K562 treated with DMSO at 1 percent for 48 hours (cell line): ENCODE data around the gene PIK3CD. TPM values are rescaled to one million over a fixed set of nuclear protein-coding genes. Genes with fewer than 3 reads are reported as not detected.

Source experiments
- total RNA-seq: library from RNA; unstranded; fragments of 300-600 nt; gene quantifications from 2 replicates; pipeline ENCODE4 v1.2.3, GENCODE V29; 2022; ENCODE audit warnings: low replicate concordance; ENCODE audit errors: extremely low read depth

The PIK3CD gene
- total RNA-seq: not detected in 2 replicates

GRCh38 chr1:9651565-9652378, at the start of gene PIK3CD:
Gene PIK3CD, plus strand, starts transcription at chr1:9651731. Its CDS starts 58,725 bp downstream, at chr1:9710456.

Other genes with a start within 250 kb of the PIK3CD start
- gene SLC25A33, start 112.3 kb upstream of the PIK3CD start, total RNA-seq: not detected in 2 replicates
- not detected in 2 replicates for gene TMEM201, start 62.8 kb upstream of the PIK3CD start, total RNA-seq
- gene CLSTN1, start 172.2 kb downstream of the PIK3CD start, total RNA-seq: not detected in 2 replicates